ENCODE results near the gene GSTA1.
"Not testable (repeated sequence)": the region's sequence is repeated elsewhere in the genome, so short reads cannot be mapped to it uniquely, and the experiment has no call there.

Gene GSTA1

DNA sequence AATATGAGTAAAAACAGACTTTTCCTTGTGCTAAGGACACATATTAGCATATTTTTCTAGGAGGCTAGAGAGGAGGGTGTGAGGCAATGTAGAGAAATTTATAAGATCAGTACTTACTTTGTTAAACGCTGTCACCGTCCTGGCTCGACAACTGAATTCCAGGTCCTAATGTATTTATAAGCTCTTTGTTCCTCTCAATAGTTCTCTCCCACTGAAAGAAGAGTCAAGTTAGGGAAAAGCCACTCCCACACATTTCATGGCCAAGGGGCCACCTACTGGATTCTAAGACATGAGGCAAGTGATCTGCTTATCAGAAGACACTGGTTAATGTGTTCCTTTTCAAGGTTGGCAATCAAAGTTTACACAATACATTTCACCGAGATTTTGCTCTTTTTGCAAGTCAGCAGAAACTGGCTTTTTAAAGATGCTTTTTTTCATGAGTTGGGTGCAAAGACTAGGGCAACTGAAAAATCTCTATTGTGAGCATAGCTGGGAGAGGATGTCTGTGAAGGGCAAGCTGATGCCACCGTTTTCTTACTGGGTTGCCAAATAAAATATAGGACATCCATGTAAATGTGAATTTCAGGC is at the start of gene GSTA1:
Gene GSTA1 (minus strand): TSS at position 149 of the 588 bp plus-strand sequence. CDS start 4,549 bp downstream, outside the sequence.
- DNase-seq (ENCODE audit: low read depth in 4 of 4, low spot score in 1 of 4) = not testable (repeated sequence)

GRCh38 chr6:52849137-52849536 is 45.5 kb upstream of the GSTA1 start:
- DNase-seq (ENCODE audit: low read depth in 4 of 4, low spot score in 1 of 4) = no peak

- no peak for DNase-seq (ENCODE audit: low read depth in 4 of 4, low spot score in 1 of 4)
Measured at GRCh38 chr6:52846002-52846401, 42.4 kb upstream of the GSTA1 start.

DNA sequence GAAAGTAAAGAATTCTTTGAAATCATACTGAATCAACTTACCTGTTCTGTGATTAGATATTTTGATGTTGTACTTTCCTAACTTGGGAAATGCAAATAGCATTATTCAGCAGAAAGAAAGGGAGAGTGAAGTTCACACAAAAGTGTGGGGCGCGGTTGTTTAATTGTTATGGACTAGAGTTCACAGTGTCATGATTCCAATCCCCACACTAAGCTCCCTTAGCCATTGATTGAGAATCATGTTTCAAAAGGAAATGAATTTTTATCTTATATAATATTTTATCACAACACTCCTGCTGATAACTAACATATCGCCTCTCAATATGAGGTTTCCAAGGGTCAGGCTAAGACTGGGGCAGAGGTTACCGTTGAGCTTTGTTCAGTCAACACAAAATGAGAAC is 40.0 kb upstream of the GSTA1 start:
- DNase-seq (ENCODE audit: low read depth in 4 of 4, low spot score in 1 of 4) = no peak

- DNase-seq (ENCODE audit: low read depth in 4 of 4, low spot score in 1 of 4) = no peak
Measured at GRCh38 chr6:52840763-52841585, 37.4 kb upstream of the GSTA1 start, which contains the start of gene GSTA5. GSTA5 (minus strand) TSS chr6:52840813.

- DNase-seq (ENCODE audit: low read depth in 4 of 4, low spot score in 1 of 4) = peak; percentile 13 to 20 (median 18)
Measured at GRCh38 chr6:52839124-52840055, 35.8 kb upstream of the GSTA1 start.

- DNase-seq (ENCODE audit: low read depth in 4 of 4, low spot score in 1 of 4) = no peak
Measured at GRCh38 chr6:52834481-52834880, 30.9 kb upstream of the GSTA1 start.

GRCh38 chr6:52830869-52831268 is 27.3 kb upstream of the GSTA1 start:
- DNase-seq (ENCODE audit: low read depth in 4 of 4, low spot score in 1 of 4) = not testable (repeated sequence)

DNA sequence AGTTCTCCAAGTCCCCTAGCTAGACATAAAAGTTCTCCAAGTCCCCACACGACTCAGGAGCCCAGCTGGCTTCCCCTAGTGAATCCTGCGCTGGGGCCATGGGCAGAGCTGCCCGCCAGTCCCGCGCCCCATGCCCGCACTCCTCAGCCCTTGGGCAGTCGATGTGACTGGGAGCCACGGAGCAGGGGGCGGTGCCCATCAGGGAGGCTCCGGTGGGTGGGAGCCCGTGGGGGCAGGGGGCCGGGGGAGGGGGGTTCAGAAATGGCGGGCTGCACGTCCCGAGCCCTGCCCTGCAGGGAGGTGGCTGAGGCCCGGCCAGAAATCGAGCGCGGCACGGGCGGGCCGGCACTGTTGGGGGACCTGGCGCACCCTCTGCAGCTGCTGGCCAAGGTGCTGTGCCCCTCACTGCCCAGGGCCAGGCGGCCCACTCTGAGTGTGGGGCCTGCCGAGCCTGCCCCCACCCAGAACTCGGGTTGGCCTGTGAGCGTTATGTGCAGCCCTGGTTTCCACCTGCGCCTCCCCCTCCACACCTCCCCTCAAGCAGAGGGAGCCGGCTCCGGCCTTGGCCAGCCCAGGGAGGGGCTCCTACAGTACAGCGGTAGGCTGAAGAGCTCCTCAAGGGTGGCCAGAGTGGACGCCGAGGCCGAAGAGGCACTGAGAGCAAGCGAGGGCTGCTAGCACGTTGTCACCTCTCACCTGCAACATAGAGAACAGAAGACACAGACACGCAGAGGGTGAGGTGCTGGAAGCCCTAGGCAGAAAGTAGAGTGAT is 25.6 kb upstream of the GSTA1 start:
- no peak for DNase-seq (ENCODE audit: low read depth in 4 of 4, low spot score in 1 of 4)

GRCh38 chr6:52828621-52829020 is 25.0 kb upstream of the GSTA1 start:
- not testable (repeated sequence) for DNase-seq (ENCODE audit: low read depth in 4 of 4, low spot score in 1 of 4)

DNA sequence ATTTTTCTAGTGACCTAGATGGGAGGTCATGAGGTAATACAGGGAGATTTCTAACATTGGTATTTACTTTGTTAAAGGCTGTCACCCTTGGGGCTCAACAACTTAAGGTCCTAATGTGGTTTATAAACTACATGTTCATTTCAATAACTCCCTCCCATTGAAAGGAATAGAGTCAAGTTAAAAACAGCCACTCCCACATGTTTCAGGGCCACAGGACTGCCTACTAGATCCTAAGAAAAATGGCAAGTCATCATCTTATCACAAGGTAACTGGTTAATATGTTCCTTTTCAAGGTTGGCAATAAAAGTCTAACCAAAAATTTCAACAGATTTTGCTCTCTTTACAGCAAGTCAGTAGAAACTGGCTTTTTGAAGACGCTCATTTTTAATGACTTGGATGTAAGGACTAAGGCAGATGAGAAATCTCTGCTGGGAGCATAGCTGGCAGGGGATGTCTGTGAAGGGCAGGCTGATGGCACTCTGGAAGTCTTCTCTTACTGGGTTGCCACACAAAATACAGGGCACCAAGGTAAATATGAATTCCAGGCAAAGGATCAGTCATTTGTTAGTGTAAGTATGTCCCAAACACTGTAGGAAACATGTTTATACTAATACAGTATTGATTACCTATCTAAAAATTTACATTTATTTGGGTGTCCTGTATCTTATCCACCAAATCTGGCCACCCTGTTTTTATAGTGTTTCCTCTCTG is 23.6 kb upstream of the GSTA1 start:
- DNase-seq (ENCODE audit: low read depth in 4 of 4, low spot score in 1 of 4) = not testable (repeated sequence)

GRCh38 chr6:52826513-52826912 is 22.9 kb upstream of the GSTA1 start:
- no peak for DNase-seq (ENCODE audit: low read depth in 4 of 4, low spot score in 1 of 4)

DNA sequence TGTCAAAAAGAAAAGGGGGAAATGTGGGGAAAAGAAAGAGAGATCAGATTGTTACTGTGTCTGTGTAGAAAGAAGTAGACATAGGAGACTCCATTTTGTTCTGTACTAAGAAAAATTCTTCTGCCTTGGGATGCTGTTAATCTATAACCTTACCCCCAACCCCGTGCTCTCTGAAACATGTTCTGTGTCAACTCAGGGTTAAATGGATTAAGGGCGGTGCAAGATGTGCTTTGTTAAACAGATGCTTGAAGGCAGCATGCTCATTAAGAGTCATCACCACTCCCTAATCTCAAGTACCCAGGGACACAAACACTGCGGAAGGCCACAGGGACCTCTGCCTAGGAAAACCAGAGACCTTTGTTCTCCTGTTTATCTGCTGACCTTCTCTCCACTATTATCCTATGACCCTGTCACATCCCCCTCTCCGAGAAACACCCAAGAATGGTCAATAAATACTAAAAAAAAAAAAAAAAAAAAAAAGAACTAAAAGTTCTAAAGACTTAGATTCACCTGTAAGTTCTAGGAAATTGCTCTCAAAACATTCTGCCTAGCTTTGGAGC is 22.4 kb upstream of the GSTA1 start:
- DNase-seq (ENCODE audit: low read depth in 4 of 4, low spot score in 1 of 4) = not testable (repeated sequence)

DNA sequence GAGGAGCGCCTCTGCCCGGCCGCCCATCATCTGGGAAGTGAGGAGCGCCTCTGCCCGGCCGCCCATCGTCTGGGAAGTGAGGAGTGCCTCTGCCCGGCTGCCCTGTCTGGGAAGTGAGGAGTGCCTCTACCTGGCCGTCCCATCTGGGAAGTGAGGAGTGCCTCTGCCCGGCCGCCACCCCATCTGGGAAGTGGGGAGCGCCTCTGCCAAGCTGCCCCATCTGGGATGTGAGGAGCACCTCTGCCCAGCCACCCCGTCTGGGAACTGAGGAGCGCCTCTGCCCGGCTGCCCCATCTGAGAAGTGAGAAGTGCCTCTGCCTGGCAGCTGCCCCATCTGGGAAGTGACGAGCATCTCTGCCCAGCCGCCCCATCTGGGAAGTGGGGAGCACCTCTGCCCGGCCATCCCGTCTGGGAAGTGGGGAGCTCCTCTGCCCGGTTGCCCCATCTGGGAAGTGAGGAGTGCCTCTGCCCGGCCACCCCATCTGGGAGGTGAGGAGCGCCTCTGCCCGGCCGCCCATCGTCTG is 21.7 kb upstream of the GSTA1 start:
- DNase-seq (ENCODE audit: low read depth in 4 of 4, low spot score in 1 of 4) = not testable (repeated sequence)

- no peak for DNase-seq (ENCODE audit: low read depth in 4 of 4, low spot score in 1 of 4)
Measured at GRCh38 chr6:52821842-52822241, 18.2 kb upstream of the GSTA1 start.

DNA sequence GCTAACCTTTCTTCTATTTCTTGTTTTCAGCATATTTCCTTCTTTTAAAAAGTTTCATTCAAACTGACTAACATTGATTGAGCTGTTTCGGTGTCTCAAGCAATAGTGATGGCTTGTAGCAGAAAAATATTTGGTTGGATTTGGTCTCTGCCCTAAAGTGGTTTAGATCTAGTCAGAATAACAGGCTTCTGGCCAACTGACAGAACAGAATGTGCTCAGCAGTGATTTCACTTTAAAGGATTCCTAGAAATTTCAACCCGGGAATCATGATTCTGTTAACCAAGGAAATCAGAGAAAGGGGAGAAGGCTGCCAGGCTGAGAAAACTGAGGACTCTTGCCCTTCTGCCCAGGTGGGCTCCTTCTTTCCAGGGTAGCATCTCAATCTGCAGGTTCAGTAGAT is 16.6 kb upstream of the GSTA1 start:
- no peak for DNase-seq (ENCODE audit: low read depth in 4 of 4, low spot score in 1 of 4)

DNA sequence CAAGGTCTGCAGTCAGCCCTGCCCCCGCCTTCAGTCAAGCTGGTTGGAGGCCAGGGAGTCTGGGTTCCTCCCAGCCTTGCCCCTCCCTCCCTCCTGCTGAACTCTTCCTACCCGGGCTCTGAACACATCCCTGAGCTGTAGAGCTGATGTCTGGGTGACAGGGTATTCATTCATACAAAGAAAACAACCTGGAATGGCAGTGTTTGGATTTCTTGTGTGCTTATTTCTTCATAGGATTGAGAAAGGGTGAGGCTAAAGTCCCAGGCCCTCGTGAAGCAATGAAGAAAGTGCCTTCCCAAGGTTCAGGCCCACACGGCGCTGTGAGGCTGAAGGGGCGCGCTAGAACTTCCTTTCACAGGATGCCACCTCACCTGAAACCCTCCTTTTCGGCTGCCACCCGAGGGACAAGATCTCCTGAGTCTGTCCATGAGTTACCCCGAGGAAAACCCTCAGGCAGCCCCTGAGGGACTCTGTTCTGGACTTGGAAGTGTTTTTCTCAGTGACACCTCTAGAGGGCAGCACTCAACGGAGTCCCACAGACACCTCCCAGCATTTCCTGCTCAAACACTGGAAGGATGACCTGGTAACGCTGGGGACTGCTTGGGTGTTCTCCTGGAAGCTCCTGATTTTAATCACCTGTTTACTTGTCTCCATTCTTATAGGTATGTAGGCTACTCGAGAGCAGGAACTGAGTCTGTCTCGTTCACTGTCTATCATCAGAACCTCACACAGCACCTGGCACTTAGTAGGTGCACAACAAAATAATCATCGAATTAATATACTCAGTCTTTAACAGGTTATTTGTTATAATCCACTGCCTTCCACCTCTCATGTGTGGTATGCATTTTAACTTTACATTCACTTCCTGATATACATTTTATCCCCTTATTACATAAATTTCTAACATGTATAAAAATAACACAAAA is 11.8 kb upstream of the GSTA1 start:
- peak; percentile 6 to 25 (median 12) for DNase-seq (ENCODE audit: low read depth in 4 of 4, low spot score in 1 of 4)

DNA sequence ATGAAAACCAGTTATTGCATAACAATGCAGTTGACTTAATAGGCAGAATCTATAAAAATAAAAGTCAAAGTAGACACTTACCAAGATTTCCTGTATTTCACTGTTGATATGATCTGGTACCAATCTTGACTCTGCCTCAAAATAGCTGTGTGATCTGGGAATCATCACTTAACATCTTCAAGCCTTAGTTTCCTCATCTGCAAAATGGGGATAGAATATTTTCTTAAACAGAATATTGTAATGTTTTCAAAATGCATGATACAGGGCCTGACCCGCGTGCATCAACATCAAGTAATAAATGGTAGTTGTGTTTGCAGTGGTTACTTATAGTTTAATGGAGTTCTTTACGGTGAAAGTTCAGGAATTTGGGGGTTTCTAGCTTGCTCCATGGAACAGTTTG is 10.9 kb upstream of the GSTA1 start:
- not testable (repeated sequence) for DNase-seq (ENCODE audit: low read depth in 4 of 4, low spot score in 1 of 4)
